ENCODE data around the gene NUDT13.

The NUDT13 gene

GRCh38 chr10:73167783-73168464, 57.7 kb downstream of the NUDT13 start, which contains the start of the genes ECD and FAM149B1:
Gene ECD, minus strand, starts transcription at chr10:73168008. Its CDS starts 4,071 bp downstream, at chr10:73163937.
Gene FAM149B1, plus strand, starts transcription at chr10:73168119. Its CDS starts 221 bp downstream, at chr10:73168340.
- peak; percentile 92 for DNase-seq

GRCh38 chr10:73168465-73168803, 58.2 kb downstream of the NUDT13 start:
- no peak for DNase-seq

DNA sequence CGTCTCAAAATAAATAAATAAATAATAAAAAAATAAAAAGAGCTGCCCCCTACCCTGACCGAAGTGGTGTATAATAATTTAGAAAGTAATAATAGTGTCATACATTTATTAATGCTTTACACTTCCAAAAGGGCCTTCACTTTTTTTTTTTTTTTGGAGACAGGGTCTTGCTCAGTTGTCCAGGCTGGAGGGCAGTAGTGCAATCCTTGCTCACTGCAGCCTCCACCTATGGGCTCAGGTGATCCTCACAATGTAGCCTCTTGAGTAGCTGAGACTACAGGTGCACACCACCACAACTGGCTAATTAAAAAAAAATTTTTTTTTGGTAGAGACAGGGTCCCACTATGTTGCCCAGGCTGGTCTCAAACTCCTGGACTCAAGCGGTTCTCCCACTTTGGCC, 59.1 kb downstream of the NUDT13 start:
- no peak for DNase-seq

GRCh38 chr10:73172867-73173266, 62.6 kb downstream of the NUDT13 start:
- no peak for DNase-seq

DNA sequence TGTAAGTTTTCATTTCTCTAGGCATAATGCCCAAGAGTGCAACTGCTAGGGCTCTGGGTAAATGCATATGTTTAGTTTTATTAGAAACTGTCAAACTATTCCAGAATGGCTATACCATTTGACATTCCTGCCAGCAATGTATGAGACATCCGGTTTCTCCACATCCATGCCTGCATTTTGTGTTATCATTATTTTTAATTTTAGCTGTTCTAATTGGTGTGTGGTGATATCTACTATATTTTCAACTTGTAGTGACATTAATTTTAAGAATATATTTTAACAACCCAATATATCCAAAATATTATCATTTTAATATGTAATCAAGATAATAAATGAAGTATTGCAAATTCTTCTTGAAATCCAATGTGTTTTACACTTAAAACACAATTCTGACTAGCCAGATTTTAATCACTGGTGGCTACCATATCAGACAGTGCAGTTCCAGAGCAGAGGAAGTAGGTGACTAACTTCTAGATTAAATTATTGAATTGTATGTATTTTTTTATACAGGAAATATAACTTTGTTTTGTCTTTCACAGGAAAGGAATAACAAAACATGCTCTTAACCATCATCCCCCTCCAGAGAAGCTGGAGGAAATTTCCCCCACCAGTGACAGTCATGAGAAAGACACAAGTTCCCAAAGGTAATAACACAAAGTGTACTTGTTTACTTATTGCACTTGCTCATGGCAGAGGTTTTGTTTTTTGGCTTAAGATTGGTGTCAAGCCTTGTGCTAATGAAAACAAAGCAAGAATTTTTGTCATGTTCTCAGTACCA, 64.1 kb downstream of the NUDT13 start:
- DNase-seq: no peak

Measured in CD4-positive, alpha-beta T cell treated with Interleukin-15 for 1 hour (primary cell).